RWPE2 (cell line): ENCODE measurements around the gene SARNP.
"Not testable (repeated sequence)": the region's sequence is repeated elsewhere in the genome, so short reads cannot be mapped to it uniquely, and the experiment has no call there.

Experiments used
- ATAC-seq: fragments of 200-7000 bp; cut with Tn5 transposase; 3 replicates; pipeline ENCODE4 v1.9.1; 2021; ENCODE audit warnings: low read depth
- DNase-seq: peaks from one replicate; pipeline ENCODE4 v3.0.0-alpha.2; 2020; ENCODE audit warnings: low spot score
- H3K27ac ChIP-seq: fragments of 450-650 bp; 2 replicates; pipeline ENCODE4 v1.5.1; 2017; ENCODE audit warnings: mild to moderate bottlenecking; ENCODE audit not compliant: poor library complexity, severe bottlenecking
- H3K27me3 ChIP-seq: fragments of 250-450 bp; sonication (Bioruptor Pico); 2 replicates; pipeline ENCODE4 v1.5.1; 2021; ENCODE audit warnings: mild to moderate bottlenecking, moderate library complexity; ENCODE audit not compliant: insufficient read depth, poor library complexity, severe bottlenecking
- H3K36me3 ChIP-seq: fragments of 250-450 bp; sonication (Bioruptor Pico); 2 replicates; pipeline ENCODE4 v1.5.1; 2020; ENCODE audit warnings: low read depth, mild to moderate bottlenecking, moderate library complexity
- H3K4me1 ChIP-seq: fragments of 250-450 bp; sonication (Bioruptor Pico); 2 replicates; pipeline ENCODE4 v1.5.1; 2021; ENCODE audit warnings: mild to moderate bottlenecking, moderate library complexity; ENCODE audit not compliant: insufficient read depth, poor library complexity, severe bottlenecking
- H3K4me3 ChIP-seq: fragments of 250-450 bp; sonication (Bioruptor Pico); 2 replicates; pipeline ENCODE4 v1.5.1; 2021; ENCODE audit warnings: mild to moderate bottlenecking, moderate library complexity; ENCODE audit not compliant: severe bottlenecking
- H3K9me3 ChIP-seq: fragments of 250-450 bp; sonication (Bioruptor Pico); 2 replicates; pipeline ENCODE4 v1.5.1; 2021; ENCODE audit warnings: mild to moderate bottlenecking, moderate library complexity; ENCODE audit not compliant: severe bottlenecking
- CTCF ChIP-seq: fragments of 450-650 bp; IDR thresholded peaks from one replicate; pipeline ENCODE4 v1.5.1; 2017; ENCODE audit warnings: mild to moderate bottlenecking, moderate library complexity; ENCODE audit not compliant: poor library complexity, severe bottlenecking

The SARNP gene

GRCh38 chr12:55839345-55840140, 22.0 kb upstream of the SARNP start:
- no peak overlapping the region for H3K4me3 ChIP-seq
- DNase-seq: no peak
- no peaks in the 10 kb centered on the region for H3K36me3 ChIP-seq
- no peaks in the 10 kb centered on the region for H3K27me3 ChIP-seq
- ATAC-seq: no peak
- no peaks in the 10 kb centered on the region for H3K9me3 ChIP-seq
- no peak for TF ChIP-seq CTCF
- H3K27ac ChIP-seq: no peak overlapping the region
- no peaks in the 10 kb centered on the region for H3K4me1 ChIP-seq

- H3K27me3 ChIP-seq: no peaks in the 10 kb centered on the region
- H3K27ac ChIP-seq: no peak overlapping the region
- TF ChIP-seq CTCF: no peak
- no peaks in the 10 kb centered on the region for H3K4me1 ChIP-seq
- ATAC-seq (no peak), DNase-seq (no peak)
- no peak overlapping the region for H3K4me3 ChIP-seq
- H3K36me3 ChIP-seq: no peaks in the 10 kb centered on the region
- no peaks in the 10 kb centered on the region for H3K9me3 ChIP-seq
Measured at GRCh38 chr12:55838361-55838760, 20.8 kb upstream of the SARNP start.

GRCh38 chr12:55834400-55834799, 16.9 kb upstream of the SARNP start:
- H3K36me3 ChIP-seq, H3K27me3 ChIP-seq, H3K27ac ChIP-seq, H3K4me1 ChIP-seq, H3K4me3 ChIP-seq, DNase-seq, H3K9me3 ChIP-seq, ATAC-seq: not testable (repeated sequence)

GRCh38 chr12:55833056-55833455, 15.5 kb upstream of the SARNP start:
- TF ChIP-seq CTCF: no peak
- DNase-seq (no peak), ATAC-seq (no peak)
- Histone ChIP-seq H3K4me1 (peaks cover 4% of the 10 kb centered on the region), H3K4me3 (no peak overlapping the region), H3K27me3 (no peaks in the 10 kb centered on the region), H3K9me3 (no peaks in the 10 kb centered on the region), H3K27ac (no peak overlapping the region), H3K36me3 (peaks cover 3% of the 10 kb centered on the region)

GRCh38 chr12:55831447-55831815, 13.9 kb upstream of the SARNP start:
- peaks cover 13% of the 10 kb centered on the region for H3K36me3 ChIP-seq
- TF ChIP-seq CTCF: no peak
- H3K4me3 ChIP-seq: peak overlapping the region; percentile 56
- no peaks in the 10 kb centered on the region for H3K27me3 ChIP-seq
- H3K27ac ChIP-seq: peak overlapping the region; percentile 75
- no peaks in the 10 kb centered on the region for H3K9me3 ChIP-seq
- DNase-seq (no peak), ATAC-seq (no peak)
- H3K4me1 ChIP-seq: peaks cover 4% of the 10 kb centered on the region
